ENCODE measurements around the gene DCDC2. TPM values are rescaled to one million over a fixed set of nuclear protein-coding genes. Genes with fewer than 3 reads are reported as not detected.
A peak's percentile ranks its signal among the peaks of the same experiment; 100 is the strongest.

DCDC2 gene
- total and polyA plus RNA-seq, 7 donors, result 0.45 to 3.1 (median 0.74) TPM

DNA sequence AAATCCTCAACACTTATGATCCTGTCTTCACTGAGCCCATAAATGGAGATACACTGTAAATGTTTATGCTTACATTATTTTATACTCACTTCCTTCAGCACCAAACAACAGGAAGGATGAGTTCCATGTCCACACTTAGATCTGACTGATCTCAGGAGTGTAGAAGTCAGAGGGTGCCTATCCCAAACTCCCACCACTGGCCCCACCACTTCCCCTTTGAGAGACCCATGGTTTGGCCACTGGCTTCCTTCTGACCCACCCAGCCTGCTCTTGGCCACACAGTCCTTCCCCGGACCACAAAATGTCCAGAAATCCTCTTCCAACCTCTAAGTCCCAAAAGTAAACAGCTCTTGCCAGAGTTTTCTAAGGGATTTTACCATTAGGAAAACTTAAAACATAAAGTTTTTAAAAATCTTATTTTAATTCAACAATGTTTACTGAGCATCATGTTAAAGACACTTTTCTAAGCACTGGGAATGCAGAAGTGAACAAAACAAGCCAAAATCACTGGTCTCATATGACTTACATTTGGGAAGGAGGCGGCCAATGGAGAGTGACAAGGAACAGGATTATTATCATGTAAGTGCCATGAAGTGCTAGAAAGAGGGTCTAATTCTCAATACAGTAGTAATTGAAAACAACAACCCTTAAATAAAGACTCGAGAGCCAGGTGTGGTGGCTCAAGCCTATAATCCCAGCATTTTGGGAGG, 128.0 kb downstream of the DCDC2 start:
- H3K36me3 ChIP-seq (ENCODE audit: insufficient read depth in 1 of 2, low read depth in 1 of 2), result no peaks in the 10 kb centered on the region
- no peaks in the 10 kb centered on the region for H3K9me3 ChIP-seq
- 55 to 57% (median 57%) methylated on average over 3 of the region's 3 CpGs for WGBS, 3 donors
- TF ChIP-seq, protein P1, sequence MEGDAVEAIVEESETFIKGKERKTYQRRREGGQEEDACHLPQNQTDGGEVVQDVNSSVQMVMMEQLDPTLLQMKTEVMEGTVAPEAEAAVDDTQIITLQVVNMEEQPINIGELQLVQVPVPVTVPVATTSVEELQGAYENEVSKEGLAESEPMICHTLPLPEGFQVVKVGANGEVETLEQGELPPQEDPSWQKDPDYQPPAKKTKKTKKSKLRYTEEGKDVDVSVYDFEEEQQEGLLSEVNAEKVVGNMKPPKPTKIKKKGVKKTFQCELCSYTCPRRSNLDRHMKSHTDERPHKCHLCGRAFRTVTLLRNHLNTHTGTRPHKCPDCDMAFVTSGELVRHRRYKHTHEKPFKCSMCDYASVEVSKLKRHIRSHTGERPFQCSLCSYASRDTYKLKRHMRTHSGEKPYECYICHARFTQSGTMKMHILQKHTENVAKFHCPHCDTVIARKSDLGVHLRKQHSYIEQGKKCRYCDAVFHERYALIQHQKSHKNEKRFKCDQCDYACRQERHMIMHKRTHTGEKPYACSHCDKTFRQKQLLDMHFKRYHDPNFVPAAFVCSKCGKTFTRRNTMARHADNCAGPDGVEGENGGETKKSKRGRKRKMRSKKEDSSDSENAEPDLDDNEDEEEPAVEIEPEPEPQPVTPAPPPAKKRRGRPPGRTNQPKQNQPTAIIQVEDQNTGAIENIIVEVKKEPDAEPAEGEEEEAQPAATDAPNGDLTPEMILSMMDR (IDR thresholded peaks at IDR 0.05), result no peak
- no peak overlapping the region for H3K4me3 ChIP-seq
- intact Hi-C loops (cut with DNase I), result no loop called here
- ATAC-seq (no peak), DNase-seq (no peak)
- no peaks in the 10 kb centered on the region for H3K4me1 ChIP-seq
- H3K27me3 ChIP-seq (ENCODE audit: insufficient read depth in 3 of 3, low read length in 2 of 3), result peaks cover 0 to 2% (median 0%) of the 10 kb centered on the region in 3 donors
- no peak overlapping the region for H3K27ac ChIP-seq

DNA sequence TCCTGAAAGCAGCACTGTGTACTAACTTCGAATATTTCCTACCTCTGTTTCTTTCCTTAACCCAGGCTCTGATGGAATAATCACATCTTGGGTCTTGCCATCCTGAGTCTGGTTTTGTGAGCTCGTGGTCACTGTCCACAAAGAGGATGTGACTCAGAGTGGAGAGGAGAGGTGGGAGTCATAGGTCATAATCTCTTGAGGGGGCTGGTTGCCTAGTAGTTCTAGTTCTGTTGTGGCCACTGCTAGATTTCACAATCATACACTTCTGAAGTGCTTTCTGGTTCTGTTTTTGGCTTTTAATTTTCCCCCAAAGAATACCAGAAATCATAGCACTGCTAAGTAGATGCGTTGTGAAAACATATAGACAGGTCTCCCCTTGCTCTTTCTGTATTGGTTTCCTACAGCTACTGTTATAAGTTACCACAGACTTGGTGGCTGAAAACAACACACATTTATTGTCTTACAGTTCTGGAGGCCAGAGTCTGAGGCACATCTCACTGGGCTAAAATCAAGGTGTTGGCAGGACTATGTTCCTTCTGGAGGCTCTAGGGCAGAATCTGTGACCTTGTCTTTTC, 129.1 kb downstream of the DCDC2 start:
- 40 to 49% (median 45%) methylated on average over 3 of the region's 3 CpGs for WGBS, 3 donors
- no peak for DNase-seq
- no peaks in the 10 kb centered on the region for H3K36me3 ChIP-seq (ENCODE audit: insufficient read depth in 1 of 2, low read depth in 1 of 2)
- H3K27ac ChIP-seq, result no peak overlapping the region
- no peaks in the 10 kb centered on the region for H3K4me1 ChIP-seq
- H3K27me3 ChIP-seq (ENCODE audit: insufficient read depth in 3 of 3, low read length in 2 of 3), result peaks cover 0 to 3% (median 0%) of the 10 kb centered on the region in 3 donors
- H3K4me3 ChIP-seq, result no peak overlapping the region
- ATAC-seq, result peak in 2 of 4 donors; percentile 42 to 71
- TF ChIP-seq, protein P1 (IDR thresholded peaks at IDR 0.05), result no peak
- intact Hi-C loops (cut with DNase I), result no loop called here
- no peaks in the 10 kb centered on the region for H3K9me3 ChIP-seq

DNA sequence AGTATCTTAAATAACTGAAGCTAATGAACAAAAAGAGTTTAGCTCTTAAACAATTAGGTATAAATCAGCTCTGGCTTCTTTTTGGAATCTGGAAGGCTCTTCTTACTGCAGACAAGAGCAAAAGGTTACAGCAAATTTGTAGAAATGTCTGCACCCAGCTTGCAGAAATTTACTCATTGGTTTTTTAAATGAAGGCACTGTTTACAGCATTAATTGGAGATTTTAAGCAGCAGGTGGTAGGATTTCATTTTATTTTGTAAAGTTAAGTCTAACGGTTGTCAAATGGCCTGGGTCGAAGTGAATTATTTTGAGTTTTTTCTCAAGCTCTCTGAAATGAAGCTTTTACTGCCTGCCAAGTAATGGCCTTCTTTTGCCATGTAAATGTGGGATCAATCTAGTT, 129.7 kb downstream of the DCDC2 start:
- Histone ChIP-seq H3K4me1 (no peaks in the 10 kb centered on the region), H3K27me3 (ENCODE audit: insufficient read depth in 3 of 3, low read length in 2 of 3) (peaks cover 0 to 3% (median 0%) of the 10 kb centered on the region in 3 donors), H3K4me3 (no peak overlapping the region), H3K9me3 (no peaks in the 10 kb centered on the region), H3K36me3 (ENCODE audit: insufficient read depth in 1 of 2, low read depth in 1 of 2) (no peaks in the 10 kb centered on the region), H3K27ac (no peak overlapping the region)
- DNase-seq, result no peak
- ATAC-seq, result no peak
- TF ChIP-seq, protein P1 (IDR thresholded peaks at IDR 0.05), result no peak
- WGBS, 3 donors, result 16 to 27% (median 19%) methylated on average over 2 of the region's 2 CpGs
- intact Hi-C loops (cut with DNase I), result no loop called here

DNA sequence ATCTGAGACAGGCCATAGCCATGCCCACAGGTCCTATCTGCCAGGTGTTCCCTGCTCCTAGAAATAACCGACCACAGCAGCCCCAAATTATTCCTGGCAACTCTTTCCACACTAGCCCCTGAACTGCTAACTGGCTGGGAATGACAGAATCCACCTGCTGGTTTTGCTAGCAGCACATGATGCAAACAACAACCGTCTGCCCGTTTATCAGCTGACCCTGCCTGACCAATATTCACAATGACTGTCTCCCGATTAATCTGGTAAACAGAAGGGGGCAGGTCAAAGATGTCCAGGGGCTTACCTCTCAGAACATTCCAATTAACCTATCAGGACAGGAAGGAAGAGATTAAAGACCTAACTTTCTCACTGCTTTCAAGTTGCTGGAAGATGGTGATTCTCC, 130.3 kb downstream of the DCDC2 start:
- intact Hi-C loops (cut with DNase I), result no loop called here
- no peaks in the 10 kb centered on the region for H3K9me3 ChIP-seq
- ATAC-seq (no peak), DNase-seq (no peak)
- WGBS, 3 donors, result 13 to 22% (median 15%) methylated on average over 4 of the region's 4 CpGs
- peaks cover 0 to 3% (median 0%) of the 10 kb centered on the region in 3 donors for H3K27me3 ChIP-seq (ENCODE audit: insufficient read depth in 3 of 3, low read length in 2 of 3)
- no peak overlapping the region for H3K27ac ChIP-seq
- H3K36me3 ChIP-seq (ENCODE audit: insufficient read depth in 1 of 2, low read depth in 1 of 2), result no peaks in the 10 kb centered on the region
- no peaks in the 10 kb centered on the region for H3K4me1 ChIP-seq
- TF ChIP-seq, protein P1 (IDR thresholded peaks at IDR 0.05), result no peak
- H3K4me3 ChIP-seq, result no peak overlapping the region

Data from psoas muscle (tissue), 8 donors.